Ishikawa (cell line): ENCODE data around the gene BTF3L4.
A peak's percentile ranks its signal among the peaks of the same experiment; 100 is the strongest.

Experiments
- CEBPB ChIP-seq: IDR thresholded peaks from 2 replicates; pipeline ENCODE4 v1.6.1; 2012
- CREB1 ChIP-seq: IDR thresholded peaks from 2 replicates; pipeline ENCODE4 v1.6.1; 2012; ENCODE audit warnings: low read depth
- EGR1 ChIP-seq: IDR thresholded peaks from 2 replicates; pipeline ENCODE4 v1.6.1; 2012
- EP300 ChIP-seq: IDR thresholded peaks from 2 replicates; pipeline ENCODE4 v1.6.1; 2012; ENCODE audit warnings: borderline replicate concordance
- FOXM1 ChIP-seq: IDR thresholded peaks from 2 replicates; pipeline ENCODE4 v1.6.1; 2012; ENCODE audit warnings: low read depth, borderline replicate concordance
- MAX ChIP-seq: IDR thresholded peaks from 2 replicates; pipeline ENCODE4 v1.6.1; 2012
- NFIC ChIP-seq: IDR thresholded peaks from 2 replicates; pipeline ENCODE4 v1.6.1; 2012
- RAD21 ChIP-seq: IDR thresholded peaks from 2 replicates; pipeline ENCODE4 v1.6.1; 2012; ENCODE audit warnings: low read depth
- TAF1 ChIP-seq: IDR thresholded peaks from 2 replicates; pipeline ENCODE4 v1.6.1; 2012; ENCODE audit warnings: low read depth, mild to moderate bottlenecking
- TCF12 ChIP-seq: IDR thresholded peaks from 2 replicates; pipeline ENCODE4 v1.6.1; 2012; ENCODE audit warnings: low read depth
- TEAD4 ChIP-seq: IDR thresholded peaks from 2 replicates; pipeline ENCODE4 v1.6.1; 2012
- USF1 ChIP-seq: IDR thresholded peaks from 2 replicates; pipeline ENCODE4 v1.6.1; 2012
- YY1 ChIP-seq: IDR thresholded peaks from 2 replicates; pipeline ENCODE4 v1.6.1; 2012; ENCODE audit warnings: low read depth
- ZBTB7A ChIP-seq: IDR thresholded peaks from 2 replicates; pipeline ENCODE4 v1.6.1; 2012; ENCODE audit warnings: low read depth
- TF ChIP-seq, protein P1 (sequence below): IDR thresholded peaks from 2 replicates; pipeline ENCODE4 v1.6.1; 2012; ENCODE audit warnings: low read depth, mild to moderate bottlenecking

BTF3L4 gene

GRCh38 chr1:52026278-52026677 is 29.8 kb upstream of the BTF3L4 start:
- TF ChIP-seq NFIC = no peak
- no peak for TF ChIP-seq USF1
- TF ChIP-seq CREB1 = no peak
- TF ChIP-seq ZBTB7A = no peak
- TF ChIP-seq RAD21 = no peak
- TF ChIP-seq YY1 = no peak
- TF ChIP-seq CEBPB = no peak
- no peak for TF ChIP-seq EP300
- TF ChIP-seq FOXM1 = no peak
- TF ChIP-seq TAF1 = no peak
- no peak for TF ChIP-seq TCF12
- no peak for TF ChIP-seq TEAD4
- TF ChIP-seq, protein P1, sequence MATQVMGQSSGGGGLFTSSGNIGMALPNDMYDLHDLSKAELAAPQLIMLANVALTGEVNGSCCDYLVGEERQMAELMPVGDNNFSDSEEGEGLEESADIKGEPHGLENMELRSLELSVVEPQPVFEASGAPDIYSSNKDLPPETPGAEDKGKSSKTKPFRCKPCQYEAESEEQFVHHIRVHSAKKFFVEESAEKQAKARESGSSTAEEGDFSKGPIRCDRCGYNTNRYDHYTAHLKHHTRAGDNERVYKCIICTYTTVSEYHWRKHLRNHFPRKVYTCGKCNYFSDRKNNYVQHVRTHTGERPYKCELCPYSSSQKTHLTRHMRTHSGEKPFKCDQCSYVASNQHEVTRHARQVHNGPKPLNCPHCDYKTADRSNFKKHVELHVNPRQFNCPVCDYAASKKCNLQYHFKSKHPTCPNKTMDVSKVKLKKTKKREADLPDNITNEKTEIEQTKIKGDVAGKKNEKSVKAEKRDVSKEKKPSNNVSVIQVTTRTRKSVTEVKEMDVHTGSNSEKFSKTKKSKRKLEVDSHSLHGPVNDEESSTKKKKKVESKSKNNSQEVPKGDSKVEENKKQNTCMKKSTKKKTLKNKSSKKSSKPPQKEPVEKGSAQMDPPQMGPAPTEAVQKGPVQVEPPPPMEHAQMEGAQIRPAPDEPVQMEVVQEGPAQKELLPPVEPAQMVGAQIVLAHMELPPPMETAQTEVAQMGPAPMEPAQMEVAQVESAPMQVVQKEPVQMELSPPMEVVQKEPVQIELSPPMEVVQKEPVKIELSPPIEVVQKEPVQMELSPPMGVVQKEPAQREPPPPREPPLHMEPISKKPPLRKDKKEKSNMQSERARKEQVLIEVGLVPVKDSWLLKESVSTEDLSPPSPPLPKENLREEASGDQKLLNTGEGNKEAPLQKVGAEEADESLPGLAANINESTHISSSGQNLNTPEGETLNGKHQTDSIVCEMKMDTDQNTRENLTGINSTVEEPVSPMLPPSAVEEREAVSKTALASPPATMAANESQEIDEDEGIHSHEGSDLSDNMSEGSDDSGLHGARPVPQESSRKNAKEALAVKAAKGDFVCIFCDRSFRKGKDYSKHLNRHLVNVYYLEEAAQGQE = no peak
- no peak for TF ChIP-seq EGR1
- no peak for TF ChIP-seq MAX

DNA sequence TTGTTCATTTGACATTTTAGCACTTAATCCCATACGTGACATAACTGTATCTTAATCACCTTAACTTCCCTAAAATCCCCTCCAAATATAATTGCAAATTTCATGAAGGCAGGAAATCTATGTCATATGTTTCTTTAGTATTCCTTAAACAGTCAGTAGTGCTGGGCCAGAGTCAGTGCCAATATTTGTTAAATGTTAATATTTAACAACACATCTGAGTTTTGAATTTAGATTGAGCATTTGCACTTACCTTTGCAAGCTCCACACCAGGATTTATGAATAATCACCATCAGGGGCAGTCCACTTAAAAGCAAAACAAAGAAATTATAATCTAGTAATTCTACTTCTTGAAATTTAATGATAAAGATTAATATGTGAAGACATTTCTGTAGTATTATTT is 27.8 kb upstream of the BTF3L4 start:
- TF ChIP-seq ZBTB7A = no peak
- no peak for TF ChIP-seq CEBPB
- no peak for TF ChIP-seq CREB1
- TF ChIP-seq EP300 = no peak
- no peak for TF ChIP-seq YY1
- TF ChIP-seq FOXM1 = no peak
- TF ChIP-seq TAF1 = no peak
- no peak for TF ChIP-seq EGR1
- no peak for TF ChIP-seq MAX
- no peak for TF ChIP-seq TCF12
- TF ChIP-seq, protein P1 = no peak
- TF ChIP-seq RAD21 = no peak
- no peak for TF ChIP-seq USF1
- TF ChIP-seq TEAD4 = no peak
- no peak for TF ChIP-seq NFIC

DNA sequence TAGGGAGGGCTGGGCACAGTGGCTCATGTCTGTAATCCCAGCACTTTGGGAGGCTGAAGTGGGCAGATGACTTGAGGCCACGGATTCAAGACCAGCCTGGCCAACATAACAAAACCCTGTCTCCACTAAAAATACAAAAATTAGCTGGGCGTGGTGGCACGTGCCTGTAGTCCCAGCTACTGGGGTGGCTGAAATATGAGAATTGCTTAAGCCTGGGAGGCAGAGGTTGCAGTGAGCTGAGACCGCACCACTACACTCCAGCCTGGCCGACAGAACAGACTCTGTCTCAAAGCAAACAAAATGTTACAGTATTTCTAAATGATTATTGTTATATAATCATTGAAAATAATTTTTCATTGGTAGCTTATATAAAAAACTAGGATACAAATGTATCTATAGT is 27.3 kb upstream of the BTF3L4 start:
- TF ChIP-seq USF1 = 0 out of 2 replicates have a peak, but pooled peaks have one; percentile 10

- TF ChIP-seq MAX (no peak), TEAD4 (no peak), EGR1 (no peak), EP300 (no peak), USF1 (no peak)
- TF ChIP-seq, protein P1 = no peak
Measured at GRCh38 chr1:52032124-52032784, 23.8 kb upstream of the BTF3L4 start.
